Amniotic epithelial cell (primary cell): Measurements from ENCODE around the gene ZFYVE9.

ENCODE experiments used
- DNase-seq: peaks from one replicate; pipeline ENCODE4 v3.0.0-alpha.2; 2010; ENCODE audit warnings: low read depth

ZFYVE9 gene

GRCh38 chr1:52341655-52342260 lies 199.9 kb downstream of the ZFYVE9 start:
- no peak for DNase-seq

GRCh38 chr1:52343979-52344378 lies 202.1 kb downstream of the ZFYVE9 start:
- DNase-seq = no peak

- no peak for DNase-seq
Observed at GRCh38 chr1:52345252-52345651, 203.4 kb downstream of the ZFYVE9 start.

GRCh38 chr1:52346653-52347052 lies 204.8 kb downstream of the ZFYVE9 start:
- DNase-seq = no peak

- peak; percentile 52 for DNase-seq
Observed at GRCh38 chr1:52348704-52349300, 206.9 kb downstream of the ZFYVE9 start.

- no peak for DNase-seq
Observed at GRCh38 chr1:52352690-52353089, 210.8 kb downstream of the ZFYVE9 start.

- DNase-seq = no peak
Observed at GRCh38 chr1:52355436-52355835, 213.5 kb downstream of the ZFYVE9 start.

GRCh38 chr1:52355847-52356505 lies 214.1 kb downstream of the ZFYVE9 start:
- DNase-seq = no peak

- DNase-seq = no peak
Observed at GRCh38 chr1:52356818-52357355, 215.0 kb downstream of the ZFYVE9 start.

GRCh38 chr1:52357397-52357796 lies 215.5 kb downstream of the ZFYVE9 start:
- DNase-seq = no peak

- no peak for DNase-seq
Observed at GRCh38 chr1:52358851-52359497, 217.1 kb downstream of the ZFYVE9 start.

- no peak for DNase-seq
Observed at GRCh38 chr1:52359676-52360594, 218.0 kb downstream of the ZFYVE9 start.

GRCh38 chr1:52360595-52360968 lies 218.7 kb downstream of the ZFYVE9 start:
- DNase-seq = no peak

- DNase-seq = no peak
Observed at GRCh38 chr1:52364235-52364839, 222.4 kb downstream of the ZFYVE9 start.

GRCh38 chr1:52365071-52365745 lies 223.3 kb downstream of the ZFYVE9 start:
- DNase-seq = peak; percentile 68

- DNase-seq = peak; percentile 96
Observed at GRCh38 chr1:52365746-52366516, 224.0 kb downstream of the ZFYVE9 start, which contains the start of gene CC2D1B. CC2D1B (minus strand) TSS chr1:52366205; CDS start chr1:52364620, 1,585 bp downstream.

- no peak for DNase-seq
Observed at GRCh38 chr1:52366517-52366827, 224.6 kb downstream of the ZFYVE9 start.

- no peak for DNase-seq
Observed at GRCh38 chr1:52367272-52367671, 225.4 kb downstream of the ZFYVE9 start.

- DNase-seq = peak; percentile 26
Observed at GRCh38 chr1:52368383-52369172, 226.7 kb downstream of the ZFYVE9 start.
